HG03378 (cell line): ENCODE data around the gene FOXN3.

Experiments
- ATAC-seq: cut with Tn5 transposase; IDR thresholded peaks from one replicate; pipeline ENCODE4 v1.9.1; 2021; ENCODE audit warnings: mild to moderate bottlenecking, moderate library complexity; ENCODE audit not compliant: unreplicated experiment

FOXN3 gene

DNA sequence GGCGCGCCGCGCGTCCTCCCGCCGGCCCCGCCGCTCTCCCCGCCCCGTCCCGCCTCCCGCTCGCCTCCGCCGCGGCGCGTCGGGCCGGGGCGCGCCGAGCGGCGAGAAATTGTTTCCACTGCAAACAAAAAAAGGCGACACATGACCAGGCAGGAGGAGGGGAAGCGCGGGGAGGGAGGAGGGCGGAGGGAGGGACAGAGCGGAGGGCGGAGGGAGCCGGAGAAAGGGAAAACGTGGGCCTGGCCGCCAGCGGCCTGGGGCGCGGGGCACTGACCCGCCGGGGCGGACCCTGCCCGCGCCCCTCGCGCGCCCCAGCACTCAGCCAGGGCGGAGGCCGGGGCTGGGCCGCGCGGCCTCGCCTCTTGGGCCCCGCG, at the start of gene FOXN3:
FOXN3 (minus strand) TSS at position 143 of the 374 bp plus-strand sequence. CDS start 4,757 bp downstream, outside the sequence.
- peak; percentile 11 for ATAC-seq

GRCh38 chr14:89466484-89466883, 49.5 kb upstream of the FOXN3 start:
- ATAC-seq: peak; percentile 74

DNA sequence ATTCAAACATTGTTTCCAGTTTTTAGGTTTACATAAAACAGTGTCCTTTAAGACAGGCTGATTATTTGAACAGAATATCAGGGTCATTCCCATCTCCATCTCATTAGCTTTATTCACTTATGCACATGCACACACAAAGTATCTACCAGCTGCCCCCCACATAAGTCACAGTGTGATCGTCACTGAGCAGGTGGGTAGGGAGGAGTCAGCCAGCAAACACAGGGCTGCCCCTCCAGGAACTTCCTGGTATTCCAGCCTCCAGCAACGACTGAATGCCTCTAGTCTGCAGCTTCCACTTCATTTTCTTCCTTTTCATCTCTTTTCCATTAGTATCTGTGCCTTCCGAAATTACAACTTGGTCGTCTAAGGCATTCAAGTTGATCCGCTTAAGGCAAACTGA, 48.8 kb upstream of the FOXN3 start:
- no peak for ATAC-seq

GRCh38 chr14:89461256-89461655, 44.2 kb upstream of the FOXN3 start:
- no peak for ATAC-seq

DNA sequence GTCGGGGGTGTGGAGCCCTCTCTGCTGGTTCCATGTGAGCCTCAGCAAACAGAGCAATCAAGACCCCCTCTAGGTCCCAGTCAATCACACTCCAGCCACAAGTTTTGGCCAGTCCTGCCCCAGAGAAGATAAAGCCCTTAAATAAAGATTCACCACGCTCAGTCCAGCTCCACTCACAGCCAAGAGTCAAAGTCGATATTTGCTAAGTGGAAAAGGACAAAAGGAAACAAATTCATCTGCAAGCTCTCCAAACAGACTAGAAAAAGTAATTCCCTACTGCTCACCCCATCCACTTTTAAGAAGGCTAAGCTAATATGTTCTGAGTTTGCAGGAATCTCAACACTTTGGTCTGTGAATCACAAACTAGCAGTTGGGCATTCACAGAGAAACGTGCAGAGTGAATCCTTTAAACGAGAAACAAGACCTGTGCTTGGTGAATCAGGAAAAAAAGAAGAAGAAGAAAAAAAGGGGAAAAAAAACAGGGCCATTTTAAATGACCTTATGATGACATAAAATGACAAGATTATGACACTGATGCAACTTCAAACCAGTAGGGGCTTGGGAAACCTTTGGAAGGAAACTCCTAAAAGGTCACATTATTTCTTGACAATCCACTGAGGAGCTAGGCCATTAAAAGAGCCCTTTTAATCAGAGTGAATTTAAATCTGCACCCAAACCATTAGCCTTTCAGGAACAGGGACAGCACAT, 41.8 kb upstream of the FOXN3 start:
- no peak for ATAC-seq

- ATAC-seq: no peak
Observed at GRCh38 chr14:89457007-89457406, 40.0 kb upstream of the FOXN3 start.

- no peak for ATAC-seq
Observed at GRCh38 chr14:89455412-89455811, 38.4 kb upstream of the FOXN3 start.

DNA sequence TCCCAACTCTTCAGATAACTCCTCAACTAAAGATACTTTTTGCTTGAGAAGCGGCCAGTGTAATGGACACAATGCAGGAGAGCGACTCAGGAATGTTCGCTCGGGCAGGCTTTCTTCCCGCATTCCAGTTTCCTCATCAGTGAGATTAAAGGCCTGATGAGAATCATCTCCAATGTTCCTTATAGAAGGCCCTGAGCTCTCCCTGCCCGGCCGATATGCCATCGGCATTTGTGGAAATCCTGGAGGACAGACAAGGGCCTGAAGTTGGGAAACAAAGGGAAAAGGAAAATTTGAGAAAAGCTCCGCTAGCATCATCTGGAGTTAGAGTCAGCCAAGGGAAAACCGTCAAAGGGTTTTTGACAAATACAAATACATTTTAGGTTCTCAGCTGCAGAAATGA, 38.0 kb upstream of the FOXN3 start:
- no peak for ATAC-seq

DNA sequence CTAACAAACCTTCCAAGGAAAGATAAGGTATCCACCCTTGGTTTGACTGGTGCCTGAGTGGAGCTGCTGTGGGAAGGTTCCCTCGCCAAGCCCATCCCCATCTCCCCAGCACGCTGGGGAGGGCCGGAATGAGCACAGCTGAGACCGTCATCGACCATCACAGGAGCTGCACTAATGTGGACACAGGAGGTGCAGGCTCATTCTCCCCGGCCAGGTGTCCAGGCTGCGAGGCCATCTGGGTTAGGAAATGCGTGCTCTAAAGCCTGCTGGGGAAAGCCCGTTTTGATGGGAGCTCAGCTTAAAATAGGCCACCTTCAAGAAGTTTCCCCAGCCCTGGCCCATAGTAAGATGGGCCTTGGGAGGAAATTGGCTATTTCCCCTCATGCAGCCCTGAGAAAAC, 35.2 kb upstream of the FOXN3 start:
- ATAC-seq: no peak

- ATAC-seq: no peak
Observed at GRCh38 chr14:89451229-89451628, 34.2 kb upstream of the FOXN3 start.

DNA sequence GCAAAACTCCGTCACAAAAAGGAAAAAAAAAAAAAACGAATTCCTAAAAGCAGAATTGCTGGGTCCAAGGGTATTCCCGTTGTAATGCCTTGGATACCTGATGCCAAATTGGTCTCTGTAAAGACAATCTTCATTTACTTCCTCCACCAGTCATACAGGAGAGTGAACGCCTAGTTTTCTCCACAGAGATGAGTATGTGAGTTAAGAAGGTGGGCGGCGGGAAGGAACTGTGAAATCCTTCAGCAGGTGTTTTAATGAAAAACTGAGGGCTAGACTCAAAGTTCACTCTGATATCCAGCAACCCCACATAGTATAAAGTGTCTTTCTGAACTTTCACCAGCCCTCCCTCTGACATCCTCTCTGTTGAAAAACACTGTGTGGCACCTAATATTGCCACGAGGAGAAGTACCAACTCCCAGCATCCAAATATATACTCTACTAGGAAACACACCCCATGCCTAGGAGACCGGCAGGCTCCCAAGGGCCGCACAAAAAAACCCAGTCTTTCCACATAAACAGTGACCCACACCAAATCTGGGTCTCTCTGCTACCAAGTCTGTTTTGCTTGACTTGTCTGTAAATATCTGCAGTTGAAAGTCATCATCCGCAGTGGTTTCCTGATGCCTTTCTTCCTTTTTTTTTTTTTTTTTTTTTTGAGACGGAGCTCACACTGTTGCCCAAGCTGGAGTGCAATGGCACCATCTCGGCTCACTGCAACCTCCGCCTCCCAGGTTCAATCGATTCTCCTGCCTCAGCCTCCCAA, 30.3 kb upstream of the FOXN3 start:
- ATAC-seq: no peak

- ATAC-seq: peak; percentile 56
Observed at GRCh38 chr14:89445273-89445973, 28.4 kb upstream of the FOXN3 start.

GRCh38 chr14:89444516-89445125, 27.6 kb upstream of the FOXN3 start:
- no peak for ATAC-seq

DNA sequence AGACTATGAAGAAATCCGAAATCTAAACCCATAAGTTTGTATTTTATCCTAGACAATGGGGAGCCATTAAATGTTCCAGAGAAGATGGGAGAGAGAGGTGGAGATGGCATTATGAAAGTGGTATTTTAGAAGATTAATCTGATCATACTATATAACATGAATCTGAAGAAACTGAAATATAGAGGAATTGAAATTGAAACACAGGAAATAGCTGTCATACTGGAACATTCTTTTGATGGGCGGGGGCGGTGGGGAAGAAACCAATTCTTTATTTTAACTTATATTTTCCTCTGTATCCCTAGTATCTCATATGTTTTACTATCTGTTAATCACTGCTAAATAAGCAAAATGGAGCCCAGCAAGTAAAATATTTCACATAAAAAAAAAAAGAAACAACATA, 27.0 kb upstream of the FOXN3 start:
- ATAC-seq: no peak

DNA sequence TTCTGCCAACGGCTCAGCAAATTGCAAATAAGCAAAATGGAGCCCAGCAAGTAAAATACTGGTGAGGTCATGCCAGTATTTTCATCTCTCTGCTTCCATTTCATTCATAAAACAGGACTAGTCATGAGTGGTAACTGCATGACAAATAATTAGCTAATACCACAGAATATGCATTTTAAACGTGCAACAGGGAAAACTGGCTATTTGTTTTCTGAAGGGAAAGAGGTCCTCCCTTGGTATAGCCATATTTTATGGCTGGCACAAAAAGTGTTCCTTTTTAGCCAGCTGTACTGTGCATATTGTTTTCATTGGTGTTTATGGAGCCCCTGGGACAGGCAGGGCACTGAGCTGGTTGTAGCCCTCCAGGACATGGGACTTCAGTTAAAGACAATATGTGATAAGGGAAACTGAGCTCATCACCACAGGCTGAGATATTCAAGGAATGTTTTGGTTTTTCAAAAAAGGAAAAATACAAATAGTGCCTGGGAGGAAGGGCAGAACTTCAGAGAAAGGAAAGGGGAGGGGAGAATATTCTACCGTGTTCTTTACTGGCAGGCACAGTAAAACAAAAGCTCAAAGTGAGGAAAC, 26.1 kb upstream of the FOXN3 start:
- ATAC-seq: no peak

- no peak for ATAC-seq
Observed at GRCh38 chr14:89442280-89442679, 25.2 kb upstream of the FOXN3 start.

DNA sequence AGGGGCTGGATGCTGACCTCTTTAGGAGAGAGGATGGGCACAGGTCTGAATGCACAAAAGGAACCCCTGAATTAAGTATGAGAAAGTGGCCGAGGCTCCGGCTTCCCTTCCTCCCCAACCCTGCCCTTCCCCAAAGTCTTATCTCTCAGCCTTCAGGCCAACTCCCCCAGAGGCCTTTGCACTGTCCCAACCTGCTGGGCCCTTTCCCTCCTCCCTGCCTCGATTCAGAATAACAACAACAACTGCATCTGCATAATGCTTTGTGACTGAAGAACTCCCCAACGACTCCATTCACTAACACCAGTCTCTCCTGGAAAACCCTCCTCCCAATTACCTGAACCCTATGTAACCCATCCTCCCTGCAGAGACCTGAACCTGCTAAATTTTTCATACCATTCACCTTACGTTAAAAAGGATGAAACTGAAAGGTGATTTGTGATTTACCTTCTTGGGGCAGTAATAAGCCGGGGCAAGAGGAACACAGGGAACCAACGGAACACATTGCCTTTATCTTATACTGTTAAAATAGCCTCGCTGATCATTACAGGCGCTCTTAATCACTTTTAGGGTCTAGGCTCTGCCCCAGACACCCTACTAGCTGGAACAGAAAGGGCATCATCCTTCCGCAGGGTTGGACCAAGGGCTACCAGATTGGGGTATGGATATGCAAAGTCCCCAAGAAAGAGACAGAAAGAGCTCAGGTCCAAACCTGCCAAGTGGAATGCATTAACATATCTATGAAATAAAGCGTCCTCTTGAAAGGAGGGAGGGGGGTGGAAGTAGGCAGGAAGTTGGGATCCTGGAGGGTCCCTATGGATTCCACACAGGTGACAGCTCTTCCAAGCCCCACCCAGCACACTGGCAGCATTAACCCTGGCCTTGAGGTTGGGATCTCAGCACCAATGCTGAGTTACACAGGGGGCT, 24.2 kb upstream of the FOXN3 start:
- no peak for ATAC-seq

DNA sequence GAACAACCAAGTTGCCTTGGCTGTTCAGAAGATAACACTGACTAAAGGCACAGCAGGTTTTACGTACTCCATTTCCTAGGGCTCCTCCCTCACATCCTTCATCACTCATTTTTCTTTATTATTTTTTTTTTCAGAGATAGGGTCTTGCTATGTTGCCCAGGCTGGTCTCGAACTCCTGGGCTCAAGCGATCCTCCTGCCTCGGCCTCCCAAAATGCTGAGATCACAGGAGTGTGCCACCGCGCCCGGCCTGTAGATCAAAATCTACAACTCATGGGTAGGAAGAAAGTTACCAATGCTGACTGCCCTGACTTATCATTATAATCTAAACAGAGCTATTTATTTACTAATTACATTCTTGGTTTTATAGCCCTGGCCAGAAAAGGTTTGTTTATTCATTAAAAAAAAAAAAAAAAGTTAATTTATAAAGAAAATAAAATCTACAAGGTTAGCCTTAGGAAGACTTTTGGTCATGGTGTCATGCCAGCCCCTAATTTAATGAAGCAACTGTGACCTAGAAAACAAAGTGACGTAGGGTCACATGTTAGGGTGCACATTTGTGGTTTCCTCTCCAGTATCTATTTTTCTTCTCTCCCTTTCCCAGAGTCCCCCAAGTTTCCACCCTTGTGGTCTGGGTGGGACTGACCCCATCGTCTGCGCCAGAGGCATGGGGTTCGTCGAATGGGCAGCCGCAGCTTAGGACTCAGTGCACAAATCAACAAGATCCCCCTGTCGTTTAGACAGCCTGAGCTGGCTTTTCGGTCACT, 19.0 kb upstream of the FOXN3 start:
- ATAC-seq: no peak

GRCh38 chr14:89435492-89435891, 18.5 kb upstream of the FOXN3 start:
- no peak for ATAC-seq
